ENCODE data around the gene ASPSCR1. TPM values are rescaled to one million over a fixed set of nuclear protein-coding genes. Genes with fewer than 3 reads are reported as not detected.

ASPSCR1 gene
- total RNA-seq, 1 donor from 2014 or later: 13.1 TPM

- Histone ChIP-seq H3F3A (ENCODE audit: low read depth) (peaks cover 37% of the 10 kb centered on the region), H3K4me3 (peak overlapping the region; percentile 65), H3K4me2 (peak overlapping the region; percentile 99), H3K4me1 (peaks cover 15% of the 10 kb centered on the region), H3K36me3 (no peaks in the 10 kb centered on the region), H3K27me3 (peaks cover 9% of the 10 kb centered on the region), H3K79me2 (ENCODE audit: low read depth) (peaks cover 4% of the 10 kb centered on the region), H3K27ac (no peak overlapping the region), H3K9me3 (ENCODE audit: low read depth) (no peaks in the 10 kb centered on the region), H3K9ac (no peak overlapping the region), H2AFZ (replicated peaks) (no peak overlapping the region), H4K20me1 (ENCODE audit: low read depth) (peaks cover 39% of the 10 kb centered on the region)
- Mint-ChIP-seq H3K27me3 (ENCODE audit: insufficient read depth, low read depth) (peaks cover 16% of the 10 kb centered on the region), H3K27ac (no peak overlapping the region), H3K9me3 (no peaks in the 10 kb centered on the region), H3K4me3 (peak overlapping the region; percentile 77), H3K36me3 (peaks cover 11% of the 10 kb centered on the region), H3K4me1 (peaks cover 8% of the 10 kb centered on the region)
- DNase-seq (ENCODE audit: low spot score): peak; percentile 38
- TF ChIP-seq EZH2 (IDR thresholded peaks at IDR 0.05) (no peak), CTCF (IDR thresholded peaks at IDR 0.05) (no peak), EZH2phosphoT487 (IDR thresholded peaks at IDR 0.05) (no peak)
Observed at GRCh38 chr17:82031885-82032627, 54.6 kb downstream of the ASPSCR1 start.

- H4K20me1 ChIP-seq (ENCODE audit: low read depth): peaks cover 39% of the 10 kb centered on the region
- H3K9me3 ChIP-seq (ENCODE audit: low read depth): no peaks in the 10 kb centered on the region
- Mint-ChIP-seq H3K4me3 (peak overlapping the region; percentile 77), H3K36me3 (peaks cover 11% of the 10 kb centered on the region), H3K27me3 (ENCODE audit: insufficient read depth, low read depth) (peaks cover 17% of the 10 kb centered on the region), H3K4me1 (peaks cover 12% of the 10 kb centered on the region), H3K27ac (no peak overlapping the region), H3K9me3 (no peaks in the 10 kb centered on the region)
- H3K79me2 ChIP-seq (ENCODE audit: low read depth): peaks cover 4% of the 10 kb centered on the region
- no peak overlapping the region for H3K4me3 ChIP-seq
- no peak for DNase-seq (ENCODE audit: low spot score)
- H2AFZ ChIP-seq (replicated peaks): no peak overlapping the region
- no peak overlapping the region for H3K27ac ChIP-seq
- peaks cover 9% of the 10 kb centered on the region for H3K27me3 ChIP-seq
- no peak overlapping the region for H3K4me2 ChIP-seq
- TF ChIP-seq EZH2phosphoT487 (IDR thresholded peaks at IDR 0.05) (no peak), EZH2 (IDR thresholded peaks at IDR 0.05) (no peak), CTCF (IDR thresholded peaks at IDR 0.05) (no peak)
- peaks cover 15% of the 10 kb centered on the region for H3K4me1 ChIP-seq
- peaks cover 45% of the 10 kb centered on the region for H3F3A ChIP-seq (ENCODE audit: low read depth)
- no peaks in the 10 kb centered on the region for H3K36me3 ChIP-seq
- H3K9ac ChIP-seq: no peak overlapping the region
Observed at GRCh38 chr17:82033359-82034085, 56.1 kb downstream of the ASPSCR1 start.

- Histone ChIP-seq H3K4me2 (no peak overlapping the region), H3K27ac (no peak overlapping the region), H3K9ac (no peak overlapping the region), H3K36me3 (no peaks in the 10 kb centered on the region), H3K27me3 (peaks cover 9% of the 10 kb centered on the region), H3K4me1 (peaks cover 15% of the 10 kb centered on the region), H2AFZ (replicated peaks) (no peak overlapping the region), H3K9me3 (ENCODE audit: low read depth) (no peaks in the 10 kb centered on the region), H3K79me2 (ENCODE audit: low read depth) (peaks cover 4% of the 10 kb centered on the region), H3K4me3 (no peak overlapping the region), H3F3A (ENCODE audit: low read depth) (peaks cover 43% of the 10 kb centered on the region), H4K20me1 (ENCODE audit: low read depth) (peaks cover 37% of the 10 kb centered on the region)
- peak; percentile 38 for DNase-seq (ENCODE audit: low spot score)
- TF ChIP-seq EZH2phosphoT487 (IDR thresholded peaks at IDR 0.05): no peak
- Mint-ChIP-seq H3K27me3 (ENCODE audit: insufficient read depth, low read depth) (peaks cover 17% of the 10 kb centered on the region), H3K4me1 (peaks cover 12% of the 10 kb centered on the region), H3K4me3 (peak overlapping the region; percentile 48), H3K36me3 (peaks cover 11% of the 10 kb centered on the region), H3K9me3 (no peaks in the 10 kb centered on the region), H3K27ac (no peak overlapping the region)
Observed at GRCh38 chr17:82034371-82035011, 57.1 kb downstream of the ASPSCR1 start.
